ENCODE results near the gene CRIP2. TPM values are rescaled to one million over a fixed set of nuclear protein-coding genes. Genes with fewer than 3 reads are reported as not detected.

CRIP2 gene
- total and polyA plus RNA-seq, 2 of the 8 experiments (the other 6 are each of a cell fraction or from before 2014, with no cell fraction given): 4.2 to 13.5 TPM

DNA sequence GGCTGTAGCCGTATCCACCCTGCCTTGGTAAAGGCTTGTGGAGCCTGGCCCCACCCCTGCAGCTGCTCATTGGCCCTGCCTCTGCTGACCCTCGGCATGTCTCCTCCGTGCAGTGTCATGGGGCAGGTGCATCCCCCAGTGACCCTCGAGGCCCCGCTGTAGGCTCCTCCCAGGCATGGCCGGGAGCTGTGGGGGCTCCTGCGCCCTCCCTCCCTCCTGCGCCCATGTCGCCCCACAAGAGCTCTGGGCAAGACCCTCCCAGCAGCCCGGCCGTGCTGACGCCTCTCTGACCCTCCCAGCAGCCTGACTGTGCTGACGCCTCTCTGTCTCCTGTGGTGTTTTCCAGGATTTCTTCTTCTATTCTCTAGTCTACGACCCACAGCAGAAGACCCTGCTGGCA, 20.8 kb upstream of the CRIP2 start (continued):
- TF ChIP-seq CHD7 (IDR thresholded peaks at IDR 0.05; ENCODE audit: insufficient replicate concordance, low read length): no peak
- TF ChIP-seq EGR1 (IDR thresholded peaks at IDR 0.05; ENCODE audit: borderline replicate concordance, low read depth, low read length): no peak
- TF ChIP-seq, protein P1, sequence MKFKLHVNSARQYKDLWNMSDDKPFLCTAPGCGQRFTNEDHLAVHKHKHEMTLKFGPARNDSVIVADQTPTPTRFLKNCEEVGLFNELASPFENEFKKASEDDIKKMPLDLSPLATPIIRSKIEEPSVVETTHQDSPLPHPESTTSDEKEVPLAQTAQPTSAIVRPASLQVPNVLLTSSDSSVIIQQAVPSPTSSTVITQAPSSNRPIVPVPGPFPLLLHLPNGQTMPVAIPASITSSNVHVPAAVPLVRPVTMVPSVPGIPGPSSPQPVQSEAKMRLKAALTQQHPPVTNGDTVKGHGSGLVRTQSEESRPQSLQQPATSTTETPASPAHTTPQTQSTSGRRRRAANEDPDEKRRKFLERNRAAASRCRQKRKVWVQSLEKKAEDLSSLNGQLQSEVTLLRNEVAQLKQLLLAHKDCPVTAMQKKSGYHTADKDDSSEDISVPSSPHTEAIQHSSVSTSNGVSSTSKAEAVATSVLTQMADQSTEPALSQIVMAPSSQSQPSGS (IDR thresholded peaks at IDR 0.05; ENCODE audit: low read length): no peak
- TF ChIP-seq, protein P2, sequence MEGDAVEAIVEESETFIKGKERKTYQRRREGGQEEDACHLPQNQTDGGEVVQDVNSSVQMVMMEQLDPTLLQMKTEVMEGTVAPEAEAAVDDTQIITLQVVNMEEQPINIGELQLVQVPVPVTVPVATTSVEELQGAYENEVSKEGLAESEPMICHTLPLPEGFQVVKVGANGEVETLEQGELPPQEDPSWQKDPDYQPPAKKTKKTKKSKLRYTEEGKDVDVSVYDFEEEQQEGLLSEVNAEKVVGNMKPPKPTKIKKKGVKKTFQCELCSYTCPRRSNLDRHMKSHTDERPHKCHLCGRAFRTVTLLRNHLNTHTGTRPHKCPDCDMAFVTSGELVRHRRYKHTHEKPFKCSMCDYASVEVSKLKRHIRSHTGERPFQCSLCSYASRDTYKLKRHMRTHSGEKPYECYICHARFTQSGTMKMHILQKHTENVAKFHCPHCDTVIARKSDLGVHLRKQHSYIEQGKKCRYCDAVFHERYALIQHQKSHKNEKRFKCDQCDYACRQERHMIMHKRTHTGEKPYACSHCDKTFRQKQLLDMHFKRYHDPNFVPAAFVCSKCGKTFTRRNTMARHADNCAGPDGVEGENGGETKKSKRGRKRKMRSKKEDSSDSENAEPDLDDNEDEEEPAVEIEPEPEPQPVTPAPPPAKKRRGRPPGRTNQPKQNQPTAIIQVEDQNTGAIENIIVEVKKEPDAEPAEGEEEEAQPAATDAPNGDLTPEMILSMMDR (IDR thresholded peaks at IDR 0.05; ENCODE audit: control extremely low read depth in 1 of 3, insufficient read depth in 1 of 3, low read depth in 1 of 3, low read length in 3 of 3): no peak
- no peak for TF ChIP-seq GABPA (IDR thresholded peaks at IDR 0.05; ENCODE audit: borderline replicate concordance, insufficient read depth, low read length)
- TF ChIP-seq CREB1 (IDR thresholded peaks at IDR 0.05): no peak
- TF ChIP-seq SAP30 (IDR thresholded peaks at IDR 0.05; ENCODE audit: insufficient read depth, insufficient replicate concordance, low read length): no peak
